Kidney (tissue), 14 donors: ENCODE measurements around the gene SHH. TPM values are rescaled to one million over a fixed set of nuclear protein-coding genes. Genes with fewer than 3 reads are reported as not detected.
"Not testable (repeated sequence)": the region's sequence is repeated elsewhere in the genome, so short reads cannot be mapped to it uniquely, and the experiment has no call there.

Experiments used
- DNase-seq, 5 donors: peaks; one replicate each; pipeline ENCODE4 v3.0.0-alpha.2; 2013 to 2020
- FAIRE-seq: peaks from 2 replicates; lab custom pipeline; 2012; peaks lifted over from hg19 to GRCh38; lab: Jason Lieb, UNC
- H3K27ac ChIP-seq, 2 donors: one replicate each; pipeline ENCODE4 v1.7.0; 2013; ENCODE audit warnings: low read depth in 2 of 2, low read length in 2 of 2, inconsistent platforms in 1 of 2
- H3K27me3 ChIP-seq: one replicate; pipeline ENCODE4 v1.7.1; 2013; ENCODE audit warnings: low read length, inconsistent platforms; ENCODE audit not compliant: control insufficient read depth, insufficient read depth
- H3K36me3 ChIP-seq, 3 donors: one replicate each; pipeline versions ENCODE4 v1.7.0 to v1.7.1; 2013; ENCODE audit warnings: low read length in 3 of 3, control low read depth in 1 of 3, inconsistent platforms in 1 of 3; ENCODE audit not compliant: insufficient read depth in 3 of 3, control insufficient read depth in 2 of 3
- H3K4me1 ChIP-seq, 3 donors: one replicate each; pipeline versions ENCODE4 v1.7.0 to v1.7.1; 2013; ENCODE audit warnings: low read length in 3 of 3, inconsistent platforms in 1 of 3, low read depth in 1 of 3; ENCODE audit not compliant: control insufficient read depth in 2 of 3, insufficient read depth in 2 of 3
- H3K4me3 ChIP-seq, 3 donors: one replicate each; pipeline versions ENCODE4 v1.7.0 to v1.8.1; 2013; ENCODE audit warnings: low read length in 3 of 3, control low read depth in 1 of 3, inconsistent platforms in 1 of 3
- H3K9ac ChIP-seq, 3 donors: one replicate each; pipeline versions ENCODE4 v1.7.0 to v1.7.1; 2013; ENCODE audit warnings: low read length in 3 of 3, control low read depth in 1 of 3, inconsistent platforms in 1 of 3
- H3K9me3 ChIP-seq, 3 donors: one replicate each; pipeline versions ENCODE4 v1.7.0 to v1.7.1; 2013; ENCODE audit warnings: low read length in 3 of 3, control low read depth in 1 of 3, inconsistent platforms in 1 of 3; ENCODE audit not compliant: control insufficient read depth in 2 of 3, insufficient read depth in 1 of 3
- intact Hi-C: fragments of 100-400 bp; cut with DNase I; formaldehyde crosslinking; loops from one replicate; pipeline ENCODE4 v1.11.1; 2022
- polyA plus RNA-seq: library from polyadenylated mRNA; stranded (reverse); fragments of 350-450 nt; fragmentation: Illumina TruSeq; extraction: RNeasy Lipid Tissue Mini Kit (QIAGEN cat#74804); gene quantifications from one replicate; pipeline ENCODE4 v1.2.3, GENCODE V29; 2014; ENCODE audit warnings: low read depth, low replicate concordance; ENCODE audit not compliant: insufficient read depth
- total RNA-seq: library from RNA; stranded (reverse); fragmentation: NEBNext Ultra II Directional; extraction: Animal tissue kit (Norgen Biotek cat#: 25700); gene quantifications from one replicate; pipeline ENCODE4 v1.2.1, GENCODE V29; 2021
- TF ChIP-seq, protein P1 (sequence below): IDR thresholded peaks from 3 replicates; pipeline ENCODE4 v1.5.1; 2012; ENCODE audit warnings: mild to moderate bottlenecking, moderate library complexity, borderline replicate concordance; ENCODE audit not compliant: insufficient read depth; ENCODE audit errors: extremely low read depth
- donor health status: control.
- donor health status: control.
- donor health status: control.
- donor health status: control.
- donor health status: control.
- donor health status: DM: yes; HTN: yes; CAD: no.
- donor health status: Normal renal cell carcinoma (clear cell type).

SHH gene
- total and polyA plus RNA-seq, 2 donors from 2014 or later, result 2.0 to 15.2 TPM

DNA sequence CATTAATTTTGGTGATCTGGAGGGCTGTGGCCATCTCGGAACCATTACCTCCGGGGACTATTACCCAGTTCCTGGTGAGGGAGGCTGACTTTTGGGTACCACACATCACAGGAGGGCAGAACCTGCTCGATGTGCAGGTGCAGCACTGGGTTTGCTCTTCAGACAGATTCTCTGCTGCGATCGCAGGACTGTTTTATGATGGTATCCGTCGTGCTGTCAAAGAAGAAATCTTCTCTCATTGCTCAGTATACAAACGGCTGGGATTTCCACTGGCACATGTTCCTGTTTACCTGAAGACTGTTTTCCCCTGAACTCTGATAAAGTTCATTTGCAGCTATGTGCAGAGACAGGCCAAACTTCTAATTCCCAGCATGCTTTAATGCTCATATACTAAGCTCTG, 27.2 kb upstream of the SHH start:
- Histone ChIP-seq H3K27ac (no peak overlapping the region), H3K9ac (no peak overlapping the region), H3K9me3 (no peaks in the 10 kb centered on the region), H3K27me3 (no peaks in the 10 kb centered on the region), H3K4me1 (peaks cover 0 to 5% (median 0%) of the 10 kb centered on the region in 3 donors), H3K36me3 (no peaks in the 10 kb centered on the region), H3K4me3 (no peak overlapping the region)
- intact Hi-C loops, result no loop called here
- no peak for DNase-seq
- no peak for FAIRE-seq
- TF ChIP-seq, protein P1, sequence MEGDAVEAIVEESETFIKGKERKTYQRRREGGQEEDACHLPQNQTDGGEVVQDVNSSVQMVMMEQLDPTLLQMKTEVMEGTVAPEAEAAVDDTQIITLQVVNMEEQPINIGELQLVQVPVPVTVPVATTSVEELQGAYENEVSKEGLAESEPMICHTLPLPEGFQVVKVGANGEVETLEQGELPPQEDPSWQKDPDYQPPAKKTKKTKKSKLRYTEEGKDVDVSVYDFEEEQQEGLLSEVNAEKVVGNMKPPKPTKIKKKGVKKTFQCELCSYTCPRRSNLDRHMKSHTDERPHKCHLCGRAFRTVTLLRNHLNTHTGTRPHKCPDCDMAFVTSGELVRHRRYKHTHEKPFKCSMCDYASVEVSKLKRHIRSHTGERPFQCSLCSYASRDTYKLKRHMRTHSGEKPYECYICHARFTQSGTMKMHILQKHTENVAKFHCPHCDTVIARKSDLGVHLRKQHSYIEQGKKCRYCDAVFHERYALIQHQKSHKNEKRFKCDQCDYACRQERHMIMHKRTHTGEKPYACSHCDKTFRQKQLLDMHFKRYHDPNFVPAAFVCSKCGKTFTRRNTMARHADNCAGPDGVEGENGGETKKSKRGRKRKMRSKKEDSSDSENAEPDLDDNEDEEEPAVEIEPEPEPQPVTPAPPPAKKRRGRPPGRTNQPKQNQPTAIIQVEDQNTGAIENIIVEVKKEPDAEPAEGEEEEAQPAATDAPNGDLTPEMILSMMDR, result no peak

DNA sequence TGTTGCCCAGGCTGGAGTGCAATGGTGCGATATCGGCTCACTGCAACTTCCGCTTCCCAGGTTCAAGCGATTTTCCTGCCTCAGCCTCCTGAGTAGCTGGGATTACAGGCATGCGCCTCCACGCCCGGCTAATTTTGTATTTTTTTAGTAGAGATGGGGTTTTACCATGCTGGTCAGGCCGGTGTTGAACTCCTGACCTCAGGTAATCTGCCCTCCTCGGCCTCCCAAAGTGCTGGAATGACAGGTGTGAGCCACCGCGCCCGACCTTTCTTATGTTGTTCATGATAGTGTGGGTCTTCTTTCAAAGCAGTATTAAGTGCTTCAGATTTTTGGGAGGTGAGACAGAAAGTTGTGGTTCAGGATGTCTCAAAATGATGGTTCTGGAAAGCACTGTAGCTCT, 26.0 kb upstream of the SHH start:
- H3K9me3 ChIP-seq, FAIRE-seq: not testable (repeated sequence)

DNA sequence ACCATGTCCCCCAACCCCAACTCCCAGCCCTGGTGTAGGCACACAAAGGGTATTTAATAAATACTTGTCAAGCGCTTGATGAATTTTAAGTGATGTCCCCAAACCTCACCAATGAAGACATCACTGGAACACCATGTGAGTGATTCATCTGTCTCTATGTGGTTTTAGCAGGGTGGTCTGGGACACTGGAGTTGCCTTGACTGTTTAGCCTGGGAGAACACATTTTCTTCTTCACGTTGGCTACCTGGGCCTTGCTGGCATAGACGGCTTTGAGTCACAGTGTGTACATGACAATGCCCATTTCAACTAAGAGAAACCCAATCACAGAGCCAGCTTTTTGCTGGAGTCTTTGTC, 24.8 kb upstream of the SHH start:
- DNase-seq, result no peak
- no peak for FAIRE-seq
- Histone ChIP-seq H3K27ac (no peak overlapping the region), H3K4me1 (no peaks in the 10 kb centered on the region), H3K27me3 (no peaks in the 10 kb centered on the region), H3K4me3 (no peak overlapping the region), H3K9me3 (no peaks in the 10 kb centered on the region), H3K9ac (no peak overlapping the region), H3K36me3 (no peaks in the 10 kb centered on the region)
- TF ChIP-seq, protein P1, result no peak
- intact Hi-C loops, result no loop called here

More for the DNA sequence above, 26.0 kb upstream of the SHH start:
- H3K9ac ChIP-seq, H3K4me3 ChIP-seq, H3K4me1 ChIP-seq, H3K36me3 ChIP-seq, intact Hi-C loops, DNase-seq, H3K27ac ChIP-seq, H3K27me3 ChIP-seq: not testable (repeated sequence)

DNA sequence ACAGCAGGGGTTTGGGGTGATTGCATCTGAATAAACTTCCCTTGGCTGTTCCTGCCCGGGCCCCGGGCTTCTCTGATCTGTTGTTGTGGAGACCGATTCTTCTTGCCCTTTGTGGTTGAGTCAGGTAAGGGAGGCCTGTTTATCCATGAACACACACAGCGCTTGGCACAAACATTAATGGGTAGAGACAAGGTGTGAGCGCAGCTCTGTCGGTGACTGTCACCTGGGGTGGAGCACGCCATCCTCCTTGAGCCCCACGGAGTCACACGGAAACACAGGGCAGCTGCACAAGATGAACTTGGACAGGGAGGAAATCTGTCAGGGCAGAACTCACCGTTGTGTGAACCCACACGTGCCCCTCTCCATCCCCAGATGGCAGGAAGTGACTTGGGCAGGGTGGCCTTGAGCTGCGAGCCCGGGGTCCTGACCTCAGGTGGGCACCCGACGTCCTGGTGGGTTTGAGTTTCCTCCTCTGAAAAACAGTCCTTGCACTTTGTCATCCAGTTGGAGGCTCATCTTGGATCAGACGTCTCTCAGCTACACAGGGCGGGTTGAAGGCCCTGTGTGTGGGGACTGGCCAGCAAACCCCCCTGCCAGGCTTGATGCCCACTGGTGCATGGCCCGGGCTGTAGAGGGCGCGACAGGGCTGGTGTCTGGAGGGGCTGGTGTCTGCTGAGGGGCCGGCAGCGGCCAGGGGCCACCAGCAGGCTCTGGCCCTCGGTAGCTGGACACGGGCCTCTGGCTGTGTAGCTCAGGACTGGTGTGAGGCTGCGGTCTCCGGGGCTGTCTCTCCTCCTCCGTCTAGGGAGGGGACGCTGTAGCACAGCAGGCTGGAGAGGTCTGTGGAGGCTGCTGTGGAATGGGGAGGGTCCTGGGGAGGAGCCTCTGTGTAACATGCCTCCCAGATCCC, 24.2 kb upstream of the SHH start:
- Histone ChIP-seq H3K9me3 (no peaks in the 10 kb centered on the region), H3K9ac (no peak overlapping the region), H3K27ac (no peak overlapping the region), H3K27me3 (no peaks in the 10 kb centered on the region), H3K4me3 (no peak overlapping the region), H3K36me3 (no peaks in the 10 kb centered on the region), H3K4me1 (no peaks in the 10 kb centered on the region)
- FAIRE-seq (no peak), DNase-seq (no peak)
- TF ChIP-seq, protein P1, result no peak
- intact Hi-C loops, result no loop called here
